ENCODE data around the gene TAL2.

The TAL2 gene

GRCh38 chr9:105662184-105663104 lies at the start of gene TAL2:
Gene TAL2 (plus strand): TSS chr9:105662457. CDS start chr9:105662497, 40 bp downstream.
- no peak for DNase-seq

DNA sequence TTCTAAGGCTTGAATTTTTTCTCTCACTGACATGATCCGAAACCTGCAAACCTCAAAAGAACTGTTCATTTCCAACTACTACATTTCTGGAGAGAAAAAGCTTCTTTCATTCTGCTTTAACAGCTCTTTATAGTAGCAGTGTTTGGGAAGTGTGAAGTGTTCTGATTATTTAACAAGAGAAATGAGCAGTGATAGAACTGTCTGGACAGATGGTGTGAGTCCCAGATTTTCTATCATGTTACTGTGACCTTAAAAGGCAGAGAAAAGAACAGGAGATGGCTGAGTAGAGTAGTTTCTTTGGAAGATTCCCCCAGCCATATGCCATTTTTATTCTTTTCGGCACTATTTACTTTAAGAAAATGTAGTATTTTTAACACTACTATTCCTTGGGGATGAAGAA lies 41.3 kb upstream of the TAL2 start:
- DNase-seq = no peak

GRCh38 chr9:105625088-105625487 lies 37.2 kb upstream of the TAL2 start:
- DNase-seq = no peak

GRCh38 chr9:105632807-105633206 lies 29.4 kb upstream of the TAL2 start:
- no peak for DNase-seq

- no peak for DNase-seq
These were observed 28.8 kb upstream of the TAL2 start for GRCh38 chr9:105633411-105633810.

GRCh38 chr9:105636331-105636730 lies 25.9 kb upstream of the TAL2 start:
- DNase-seq = no peak

- DNase-seq = no peak
These were observed 24.4 kb upstream of the TAL2 start for GRCh38 chr9:105637787-105638395.

DNA sequence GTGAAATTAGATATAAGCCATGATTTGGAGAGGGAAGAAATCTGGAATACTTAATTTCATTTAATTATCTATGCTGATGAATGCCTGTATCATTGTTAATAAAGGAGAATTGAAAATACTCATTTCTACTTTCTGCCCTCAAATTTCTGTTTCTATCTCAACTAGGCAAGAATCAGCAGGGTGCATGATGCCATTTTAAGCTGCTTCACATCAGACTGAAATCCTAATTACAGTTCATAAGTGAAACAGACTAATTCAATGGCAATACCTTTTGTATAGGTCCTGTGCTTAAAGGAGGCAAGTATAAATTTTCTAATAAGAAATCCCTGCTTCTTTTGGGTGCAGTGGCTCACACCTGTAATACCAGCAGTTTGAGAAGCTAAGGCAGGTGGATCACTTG lies 22.3 kb upstream of the TAL2 start:
- no peak for DNase-seq

- no peak for DNase-seq
These were observed 18.5 kb upstream of the TAL2 start for GRCh38 chr9:105643795-105644194.

DNA sequence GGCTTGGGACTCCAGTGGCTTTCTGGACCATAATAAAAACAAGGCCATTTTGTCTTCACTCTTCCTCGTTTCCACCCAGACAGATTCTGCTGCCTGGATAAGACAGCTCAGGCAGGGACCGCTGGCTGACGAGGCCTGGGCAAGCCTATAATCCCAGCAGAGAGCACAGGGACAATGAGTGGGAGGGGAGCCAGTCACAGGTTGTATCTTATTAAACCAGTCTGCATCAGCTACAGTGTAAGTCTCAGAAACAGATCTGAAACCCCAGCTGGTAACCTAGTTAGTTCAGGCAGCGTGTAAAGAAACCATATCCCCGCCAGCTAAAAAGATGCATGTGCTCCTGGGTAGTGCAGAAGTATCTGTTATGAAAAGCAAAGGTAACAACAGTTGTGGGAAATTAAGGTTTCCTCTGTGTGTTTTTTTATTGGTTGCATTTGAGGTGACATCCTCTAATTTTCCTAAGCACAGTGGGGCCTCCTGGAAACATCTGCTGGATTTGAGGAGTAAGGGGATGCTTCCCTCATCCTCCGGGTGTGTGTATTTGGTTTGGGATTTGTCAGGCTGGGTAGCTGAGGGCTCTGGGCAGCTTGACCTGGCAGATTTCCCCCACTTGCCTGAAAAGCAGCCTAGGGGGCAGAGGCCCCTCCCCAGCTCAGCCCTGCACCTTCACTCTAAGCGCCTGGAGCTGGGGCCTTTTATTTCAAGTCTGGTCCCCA lies 15.2 kb upstream of the TAL2 start:
- DNase-seq = no peak

GRCh38 chr9:105647595-105648349 lies 14.5 kb upstream of the TAL2 start:
- DNase-seq = no peak

GRCh38 chr9:105651806-105652205 lies 10.5 kb upstream of the TAL2 start:
- no peak for DNase-seq

DNA sequence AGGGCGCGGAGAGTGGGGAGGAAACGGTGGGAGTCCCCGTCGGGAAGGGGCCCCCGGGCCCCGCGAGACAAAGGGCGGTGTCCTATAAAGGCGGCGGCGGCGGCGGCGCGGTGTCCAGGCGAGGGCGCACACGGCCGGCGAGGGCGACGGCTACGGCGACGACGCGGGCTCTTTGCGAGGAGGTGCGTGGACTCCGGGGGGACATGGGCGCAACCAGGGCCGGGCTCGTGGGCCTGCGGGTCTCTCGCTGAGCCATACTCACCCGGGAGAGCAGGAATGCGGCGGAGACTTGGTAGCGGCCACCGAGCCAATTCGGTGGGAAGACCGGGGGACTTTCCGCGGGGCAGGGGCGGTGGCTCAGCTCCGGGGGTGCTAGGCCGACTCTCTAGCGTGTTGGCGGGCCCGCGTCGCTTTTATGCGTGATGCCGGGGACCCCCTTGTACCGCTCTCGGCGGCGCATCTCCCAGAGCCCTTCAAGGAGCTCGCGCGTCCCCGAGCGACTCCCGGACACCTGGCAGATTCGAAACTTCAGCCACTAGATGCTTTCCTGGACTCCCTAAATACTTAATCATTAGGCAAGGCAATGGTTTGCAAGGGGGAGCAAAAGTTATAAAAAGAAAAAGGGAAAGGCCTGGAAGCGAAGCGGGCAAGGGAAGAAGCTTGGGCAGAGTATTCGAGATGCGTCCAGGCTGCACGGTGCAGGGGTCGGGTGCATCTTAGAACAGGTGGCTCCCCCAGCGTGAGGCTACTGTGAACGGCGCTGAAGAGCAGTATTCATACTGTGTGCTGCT lies 5.9 kb upstream of the TAL2 start:
- no peak for DNase-seq

DNA sequence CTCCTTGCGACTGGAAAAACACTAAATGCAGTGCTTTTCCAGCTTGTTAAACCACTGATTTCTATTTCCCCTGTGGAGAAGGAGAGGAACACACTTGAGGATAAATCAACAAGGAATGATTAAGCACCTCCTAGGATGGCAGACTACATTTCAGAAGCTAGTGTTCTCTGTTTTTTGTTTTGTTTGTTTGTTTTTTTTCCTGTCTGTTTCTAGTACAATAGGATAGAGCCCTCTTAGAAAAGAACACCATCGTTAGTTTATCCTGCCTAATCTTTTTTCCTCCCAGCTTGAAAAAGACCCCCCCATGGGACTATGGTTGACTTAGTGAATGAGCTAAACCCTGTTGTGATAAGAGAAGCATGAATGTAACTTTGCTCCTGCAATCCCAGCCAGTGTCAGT lies 3.9 kb upstream of the TAL2 start:
- no peak for DNase-seq

DNA sequence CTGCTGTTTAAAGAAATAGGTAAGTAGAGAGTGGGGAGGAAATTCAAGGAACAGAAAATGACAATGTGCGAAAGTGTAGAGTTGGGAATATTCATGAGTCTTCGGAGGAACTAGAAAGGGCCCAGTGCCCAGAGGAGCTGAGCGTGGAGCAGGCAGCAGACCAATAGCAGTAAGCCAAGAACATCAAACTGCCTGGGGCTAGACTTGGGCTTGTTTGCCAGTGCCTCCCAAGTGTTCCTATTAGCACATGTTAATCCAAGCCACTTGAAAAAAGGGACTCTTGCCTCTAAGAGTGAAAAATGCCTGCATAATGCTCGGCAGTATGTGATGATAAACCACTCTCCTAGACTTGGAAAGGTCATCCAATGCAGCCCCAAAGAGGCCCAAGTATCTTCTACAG lies 1.2 kb upstream of the TAL2 start:
- DNase-seq = no peak

DNA sequence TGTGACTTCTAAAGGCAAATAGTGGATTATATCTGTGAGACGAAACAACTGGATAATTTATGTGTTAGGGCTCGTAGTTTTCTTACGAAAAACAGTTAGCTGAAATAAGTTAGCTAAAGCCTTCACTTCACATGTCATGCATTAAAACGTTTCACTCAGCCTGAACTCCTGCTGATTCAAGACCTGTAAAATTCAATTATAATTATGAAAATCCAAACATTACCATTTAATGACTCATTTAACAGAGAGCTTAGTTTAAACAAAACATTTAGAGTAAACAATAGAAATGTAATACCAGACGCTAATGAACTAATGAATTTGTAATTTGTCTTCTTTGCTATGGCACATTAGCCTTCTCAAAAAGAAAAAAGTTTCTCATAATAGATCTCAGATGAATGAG lies 1.7 kb downstream of the TAL2 start:
- DNase-seq = no peak

GRCh38 chr9:105667867-105668266 lies 5.6 kb downstream of the TAL2 start:
- DNase-seq = no peak

- DNase-seq = no peak
These were observed 8.1 kb downstream of the TAL2 start for GRCh38 chr9:105670315-105670714.

DNA sequence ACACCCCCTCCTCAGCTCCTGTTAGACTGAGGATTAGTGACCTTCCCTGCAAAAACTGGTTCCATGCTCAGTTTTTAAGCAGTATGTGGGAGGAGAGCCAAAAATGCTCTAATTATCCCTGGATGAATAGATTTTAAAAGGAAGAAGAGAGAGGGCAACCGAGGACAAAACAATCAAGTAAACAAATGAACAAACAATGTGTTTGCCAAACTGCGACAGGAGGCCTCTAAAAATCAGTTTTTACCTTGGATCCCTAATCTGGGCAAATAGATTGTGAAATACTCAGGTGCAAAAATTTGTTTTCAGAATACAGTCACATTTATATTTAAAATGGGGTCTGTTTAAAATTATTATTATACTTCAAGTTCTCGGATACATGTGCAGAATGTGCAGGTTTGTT lies 8.5 kb downstream of the TAL2 start:
- DNase-seq = no peak

GRCh38 chr9:105672711-105673234 lies 10.5 kb downstream of the TAL2 start:
- DNase-seq = no peak

DNA sequence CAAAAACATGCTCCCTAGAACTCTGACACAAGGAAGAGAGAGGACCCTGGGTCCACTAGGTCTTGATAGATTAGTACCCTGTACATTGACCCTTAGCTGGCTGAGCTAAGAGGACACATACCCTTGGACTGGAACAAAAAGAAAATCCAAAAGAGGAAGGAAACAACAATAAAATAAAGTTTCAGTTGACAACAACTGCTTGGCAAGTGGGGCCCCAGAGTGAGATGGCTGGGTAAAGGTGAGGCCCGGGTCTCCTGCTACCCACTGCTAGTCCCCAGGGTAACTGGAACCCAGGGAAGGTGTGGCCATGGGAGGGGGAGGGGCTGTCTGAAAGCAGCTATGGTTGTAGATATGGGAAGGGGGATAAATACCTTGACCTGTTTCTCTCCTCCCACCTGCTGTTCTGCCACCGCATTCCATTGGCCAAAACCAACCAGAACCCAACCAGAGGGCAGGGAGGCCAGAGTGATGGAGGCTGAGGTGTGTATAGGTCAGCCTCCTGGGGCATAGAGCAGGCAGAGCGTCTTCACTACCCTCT lies 11.7 kb downstream of the TAL2 start:
- DNase-seq = no peak
